Measurements from ENCODE around the gene PNPLA5.

The PNPLA5 gene

DNA sequence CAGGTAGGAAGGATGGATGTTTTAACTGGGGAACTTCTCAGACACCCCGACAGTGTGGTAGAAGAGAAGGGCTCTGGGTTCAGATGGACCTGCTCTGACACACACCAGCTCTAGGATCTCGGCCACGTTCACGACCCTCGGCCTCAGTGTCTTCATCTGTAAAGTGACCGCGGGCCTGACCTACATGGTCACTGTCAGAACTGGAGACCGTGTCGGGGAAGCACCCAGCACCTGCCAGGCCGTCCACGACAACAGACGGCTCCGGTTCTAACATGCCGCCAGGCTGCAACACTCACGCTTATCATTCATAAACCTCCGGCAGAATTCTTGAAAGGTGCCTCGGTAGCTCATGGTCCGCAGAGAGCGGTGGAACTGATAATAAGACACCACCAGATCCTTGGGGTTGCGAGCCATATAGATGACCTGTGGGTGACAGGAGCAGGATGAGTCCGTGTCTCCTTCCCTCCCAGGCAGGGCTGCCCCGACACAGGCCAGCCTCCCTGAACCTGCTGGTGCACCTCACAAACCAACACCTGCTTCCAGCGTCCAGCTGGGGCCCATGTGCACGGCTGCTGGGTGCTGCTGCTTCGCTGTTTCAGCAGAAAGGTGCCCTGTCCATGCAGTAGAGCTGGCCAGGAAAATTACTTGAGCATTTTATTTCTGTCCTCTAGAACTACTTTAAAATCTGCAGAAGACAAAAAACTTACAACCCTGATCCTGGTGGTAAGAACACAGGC is 53.1 kb downstream of the PNPLA5 start:
- DNase-seq (ENCODE audit: low spot score): no peak

DNA sequence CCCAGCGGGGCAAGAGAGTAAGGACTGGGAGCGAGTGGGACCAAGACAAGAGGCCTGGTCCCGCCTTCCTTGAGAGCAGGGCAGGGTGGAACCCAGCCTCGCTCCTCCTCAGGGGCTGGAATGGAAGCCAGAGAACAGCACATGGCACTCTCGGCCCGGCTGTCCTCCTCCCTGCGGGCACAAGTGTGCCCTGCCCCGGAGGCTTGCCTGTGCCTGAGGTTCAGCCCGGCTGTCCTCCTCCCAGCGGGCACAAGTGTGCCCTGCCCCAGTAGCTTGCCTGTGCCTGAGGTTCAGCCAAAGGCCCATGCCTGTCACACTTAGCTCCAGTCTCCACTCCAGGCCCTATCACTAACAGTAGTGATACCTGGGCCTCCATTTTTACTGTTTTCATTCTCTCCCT is 53.7 kb downstream of the PNPLA5 start:
- no peak for DNase-seq (ENCODE audit: low spot score)

DNA sequence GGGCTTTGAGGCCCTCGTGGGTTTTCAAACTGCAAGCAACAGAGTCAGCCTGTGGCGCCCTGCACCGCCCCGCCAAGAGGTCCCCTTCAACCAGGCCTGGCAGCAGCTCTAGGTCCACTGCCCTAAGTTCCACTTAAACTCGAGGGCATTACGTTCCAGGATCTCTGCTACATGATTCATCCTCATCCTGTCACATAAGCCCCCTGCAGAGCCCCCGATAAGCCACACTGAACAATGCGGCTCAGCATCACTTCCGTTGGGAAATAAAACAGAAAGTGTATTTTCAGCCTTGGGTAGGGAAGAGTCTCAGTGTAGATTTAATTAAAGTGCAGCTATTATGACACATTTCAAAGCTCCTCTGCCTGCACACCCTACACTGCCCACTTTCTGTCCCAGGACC is 54.1 kb downstream of the PNPLA5 start:
- no peak for DNase-seq (ENCODE audit: low spot score)

DNA sequence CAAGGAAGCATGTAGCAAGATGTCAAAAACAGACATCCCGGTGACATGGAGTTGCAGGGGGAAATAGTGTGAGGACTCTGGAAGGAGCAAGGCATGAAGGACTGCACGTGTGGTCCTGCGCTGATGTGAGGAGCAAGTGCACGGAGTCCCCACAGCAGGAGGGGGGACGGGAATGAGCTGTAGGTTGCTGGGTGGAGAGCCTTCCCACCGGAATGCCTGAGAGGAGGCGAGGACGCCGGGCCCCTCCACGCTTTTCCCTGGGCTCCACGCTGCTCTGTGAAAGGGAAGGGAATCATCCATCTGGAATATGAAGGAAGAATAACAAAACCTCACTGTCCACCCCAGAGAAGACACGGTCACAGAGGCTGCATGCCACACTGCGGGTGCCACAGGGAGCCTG is 56.1 kb downstream of the PNPLA5 start:
- DNase-seq (ENCODE audit: low spot score): no peak

DNA sequence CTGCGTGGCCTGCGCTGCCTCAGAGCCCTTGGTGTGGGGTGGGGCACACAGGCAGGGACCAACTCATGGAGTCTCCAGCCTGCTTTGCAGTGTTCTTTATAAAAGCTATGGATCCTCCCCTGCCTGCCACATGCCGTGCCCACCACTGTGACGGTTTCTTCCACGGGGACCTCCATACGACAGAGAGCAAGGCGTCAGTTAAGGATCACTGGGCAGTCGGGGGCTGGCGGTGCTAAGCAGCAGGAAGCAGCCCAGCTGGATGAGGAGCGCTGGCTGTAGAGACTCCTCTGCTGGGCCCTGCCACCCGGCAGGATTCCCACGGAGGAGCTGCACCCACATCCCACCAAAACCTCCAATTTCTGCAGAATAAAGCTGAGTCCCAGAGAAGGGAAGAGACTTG is 56.6 kb downstream of the PNPLA5 start:
- DNase-seq (ENCODE audit: low spot score): no peak

DNA sequence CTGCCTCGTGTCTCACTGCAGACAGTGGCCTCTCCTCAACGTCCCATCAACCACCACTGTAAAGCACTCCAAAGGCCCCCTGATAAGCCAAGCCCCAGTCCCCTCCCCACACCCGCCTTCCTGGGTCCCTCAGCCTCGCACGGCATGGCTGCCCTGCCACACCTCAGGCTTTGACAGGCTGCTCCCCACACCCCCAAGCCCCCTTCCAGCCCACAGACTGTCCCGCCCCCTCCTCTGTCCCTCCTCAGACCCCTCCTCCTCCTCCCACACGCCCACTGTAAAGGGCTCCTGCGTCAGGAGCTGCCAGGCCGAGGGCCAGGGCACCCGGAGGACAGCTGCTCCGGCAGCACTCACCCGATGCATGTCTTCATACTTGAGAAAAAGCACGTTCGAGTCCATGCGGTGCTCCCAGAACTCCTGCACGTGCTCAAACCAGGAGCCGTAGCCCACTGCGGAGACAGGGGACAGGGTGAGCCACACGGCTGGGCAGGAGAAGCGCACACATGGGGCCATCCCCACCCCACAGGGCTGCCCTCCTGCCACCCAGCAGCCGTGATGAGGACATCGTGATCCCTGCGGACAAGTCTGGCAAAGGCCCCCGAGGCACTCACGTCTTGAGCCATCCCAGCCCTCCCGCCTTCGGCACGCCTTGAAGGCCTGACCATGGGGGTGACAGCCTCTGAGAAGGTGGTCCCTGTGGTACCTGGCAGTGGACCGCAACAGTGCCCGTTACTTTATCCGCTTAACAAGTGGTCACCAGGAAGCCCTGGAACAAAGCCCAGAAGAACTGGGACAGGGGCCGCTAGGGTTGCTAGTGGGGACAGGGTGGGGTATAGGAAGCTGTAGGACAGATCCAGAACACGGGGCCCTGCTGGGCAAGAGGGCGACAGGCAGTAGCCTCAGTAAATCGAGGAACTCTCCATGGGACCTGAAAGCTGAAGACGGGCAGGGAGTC is 58.2 kb downstream of the PNPLA5 start:
- DNase-seq (ENCODE audit: low spot score): no peak

DNA sequence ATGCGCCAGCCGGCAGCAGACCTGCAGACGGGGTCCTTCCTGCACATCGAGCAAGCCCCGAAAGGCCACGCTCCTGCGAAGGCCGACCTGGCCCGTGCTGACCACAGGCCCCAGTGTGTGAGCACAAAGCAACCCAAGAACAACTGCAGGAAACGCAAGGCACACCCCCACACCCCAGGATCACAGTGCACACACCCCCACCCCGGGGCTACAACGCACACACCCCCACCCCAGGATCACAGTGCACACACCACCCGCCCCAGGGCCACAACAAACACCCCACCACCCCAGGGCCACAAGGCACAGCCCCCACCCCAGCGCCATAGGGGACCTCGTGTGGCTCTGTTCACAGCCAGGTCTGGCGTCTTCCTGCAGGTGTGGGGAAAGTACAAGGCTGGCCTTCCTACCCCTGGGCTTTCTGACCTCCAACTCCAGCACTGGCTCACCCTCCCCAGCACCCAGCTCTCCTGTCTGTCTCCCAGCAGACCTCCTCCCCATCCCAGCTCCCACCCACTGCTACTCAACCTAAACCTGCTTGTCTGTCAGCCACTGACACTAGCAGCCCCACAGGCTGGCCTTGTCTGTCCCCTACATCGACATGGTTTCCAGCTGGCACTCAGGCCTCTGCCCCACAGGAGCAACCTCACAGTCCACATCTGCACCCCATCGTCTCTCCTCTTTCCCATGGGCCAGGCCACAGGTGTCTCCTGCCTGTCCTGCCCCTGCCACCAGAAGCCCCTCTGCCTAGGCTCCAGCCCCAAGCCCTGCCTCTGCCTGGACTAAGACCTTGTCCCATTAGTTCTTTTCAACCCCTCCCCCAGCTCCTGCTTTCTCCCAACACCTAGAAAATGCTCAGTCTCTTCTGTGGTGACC is 59.2 kb downstream of the PNPLA5 start:
- no peak for DNase-seq (ENCODE audit: low spot score)

DNA sequence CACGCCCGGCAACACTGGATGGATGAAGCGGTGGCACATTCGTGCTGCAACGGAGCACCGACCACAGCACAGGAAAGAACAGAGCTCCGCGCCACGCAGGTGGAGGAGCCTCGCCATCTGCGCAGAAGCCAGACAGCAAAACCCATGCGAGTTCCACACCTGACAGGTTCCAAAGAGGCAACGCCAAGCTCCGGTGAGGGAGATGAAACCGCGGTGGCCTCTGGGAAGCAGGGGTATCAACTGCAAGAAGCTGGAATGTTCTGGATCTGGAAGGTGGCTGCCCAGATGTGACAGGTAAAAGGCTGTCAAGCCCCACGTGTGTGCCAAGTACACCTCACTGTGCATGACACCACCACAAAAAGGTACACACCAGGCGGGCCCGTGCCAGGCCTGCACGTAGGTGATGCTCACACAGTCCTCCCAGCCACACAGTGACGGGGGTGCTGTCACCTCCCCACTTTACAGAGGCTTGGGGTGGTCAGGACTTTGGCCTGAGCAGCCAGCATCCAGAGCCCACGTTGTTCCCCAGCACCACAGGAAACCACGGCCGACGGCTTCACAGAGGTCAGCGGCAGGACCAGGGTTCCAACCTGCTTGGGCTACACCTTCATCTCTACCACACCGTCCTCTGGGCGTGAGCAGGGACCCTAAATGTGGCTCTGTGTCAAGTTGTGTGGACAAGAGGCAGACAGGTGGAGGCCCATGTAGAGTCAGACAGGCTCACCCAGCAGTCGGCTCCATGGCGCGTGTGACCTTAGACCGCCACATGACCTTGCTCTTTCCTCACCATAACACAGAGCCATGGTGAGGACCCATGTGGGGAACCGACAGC is 60.0 kb downstream of the PNPLA5 start:
- DNase-seq (ENCODE audit: low spot score): no peak

DNA sequence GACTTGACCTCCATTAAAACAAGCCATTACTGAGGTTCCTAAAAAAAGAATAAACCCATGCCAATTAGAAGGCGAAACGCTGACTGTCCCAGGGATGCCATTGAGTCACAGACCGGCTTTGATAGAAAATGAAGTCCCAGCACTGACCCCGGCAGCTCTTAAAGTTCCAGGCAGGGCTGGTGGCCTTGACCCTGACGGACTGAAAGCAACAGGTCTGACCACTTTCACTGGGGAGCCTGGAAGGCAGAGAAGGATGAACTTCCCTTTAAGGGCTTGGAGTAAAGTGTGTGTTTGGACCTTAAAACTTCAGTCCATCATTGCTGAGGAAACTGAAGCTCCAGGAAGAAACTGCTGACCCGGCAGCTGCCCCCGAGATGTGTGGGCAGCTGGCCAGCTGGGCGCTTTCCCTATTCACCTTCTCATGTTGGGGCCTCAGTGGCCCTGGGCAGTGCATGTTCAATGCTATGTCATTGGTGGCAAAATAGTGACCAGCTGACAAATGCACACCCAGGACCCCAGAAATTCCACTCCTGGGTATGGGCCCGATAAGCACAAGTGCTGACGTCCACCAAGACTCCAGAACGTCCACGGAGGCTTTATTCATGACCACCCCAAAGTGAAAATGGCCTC is 60.8 kb downstream of the PNPLA5 start:
- DNase-seq (ENCODE audit: low spot score): no peak

DNA sequence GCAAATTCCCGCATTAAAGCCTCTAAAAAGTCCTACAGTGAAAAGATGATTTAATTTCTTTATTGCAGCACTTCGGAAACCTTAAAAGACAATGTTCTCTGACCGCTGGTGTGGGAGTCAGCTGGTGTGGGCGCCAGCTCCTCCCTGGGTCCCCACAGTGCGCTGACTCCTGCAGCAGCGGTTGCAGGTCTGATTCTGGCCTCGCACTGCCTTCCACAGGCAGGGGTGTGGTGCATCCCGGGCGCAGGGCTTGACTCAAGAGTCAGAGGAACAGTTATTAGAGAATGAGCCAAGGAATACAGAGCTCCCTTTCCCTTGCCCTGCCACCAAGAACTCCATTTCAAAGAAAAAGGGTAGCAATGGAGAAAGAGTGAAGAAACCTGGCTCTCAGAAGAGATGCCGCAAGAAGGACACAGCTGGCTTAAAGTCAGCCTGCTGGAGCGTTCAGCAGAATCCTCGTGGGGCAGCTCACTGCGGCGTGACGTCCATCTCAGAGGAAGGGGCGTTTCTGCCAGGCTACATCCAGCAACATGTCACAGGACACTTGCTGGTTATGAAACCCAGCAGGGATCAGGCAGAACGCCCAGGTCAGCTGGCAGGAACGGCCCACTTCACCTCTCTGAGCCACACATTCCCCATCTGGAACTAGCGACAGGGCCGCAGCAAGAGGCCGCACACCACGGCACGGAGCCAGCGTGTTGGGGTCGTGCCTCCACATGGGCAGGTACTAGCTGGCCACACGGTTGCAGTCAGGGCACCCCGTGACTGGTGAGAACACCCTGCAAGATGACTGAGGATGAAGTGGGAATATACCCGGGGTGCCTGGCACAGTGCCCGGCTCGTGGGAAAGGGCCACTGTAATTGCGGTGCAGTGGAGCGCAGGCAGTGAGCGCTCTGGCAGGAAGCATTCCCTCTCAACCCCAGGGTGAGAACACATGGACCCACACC is 61.6 kb downstream of the PNPLA5 start:
- no peak for DNase-seq (ENCODE audit: low spot score)
